Keratinocyte (primary cell): ENCODE measurements around the gene CSTF1.

Source experiments
- CTCF ChIP-seq, 3 experiments: IDR thresholded peaks in 1 of 3; conservative IDR thresholded peaks in 1 of 3; optimal IDR thresholded peaks in 1 of 3; 2 replicates in 2 of 3; 3 replicates in 1 of 3; pipeline versions ENCODE3 to v1.5.1; 2011; ENCODE audit warnings: low read length in 3 of 3, mild to moderate bottlenecking in 3 of 3, moderate library complexity in 2 of 3, control low read depth in 1 of 3, inconsistent platforms in 1 of 3; ENCODE audit not compliant: insufficient read depth in 2 of 3; ENCODE audit errors: extremely low read depth in 1 of 3
- EZH2 ChIP-seq: IDR thresholded peaks from one replicate; pipeline ENCODE4 v1.6.1; 2012; ENCODE audit warnings: inconsistent platforms, mild to moderate bottlenecking, low read length, moderate library complexity

DNA sequence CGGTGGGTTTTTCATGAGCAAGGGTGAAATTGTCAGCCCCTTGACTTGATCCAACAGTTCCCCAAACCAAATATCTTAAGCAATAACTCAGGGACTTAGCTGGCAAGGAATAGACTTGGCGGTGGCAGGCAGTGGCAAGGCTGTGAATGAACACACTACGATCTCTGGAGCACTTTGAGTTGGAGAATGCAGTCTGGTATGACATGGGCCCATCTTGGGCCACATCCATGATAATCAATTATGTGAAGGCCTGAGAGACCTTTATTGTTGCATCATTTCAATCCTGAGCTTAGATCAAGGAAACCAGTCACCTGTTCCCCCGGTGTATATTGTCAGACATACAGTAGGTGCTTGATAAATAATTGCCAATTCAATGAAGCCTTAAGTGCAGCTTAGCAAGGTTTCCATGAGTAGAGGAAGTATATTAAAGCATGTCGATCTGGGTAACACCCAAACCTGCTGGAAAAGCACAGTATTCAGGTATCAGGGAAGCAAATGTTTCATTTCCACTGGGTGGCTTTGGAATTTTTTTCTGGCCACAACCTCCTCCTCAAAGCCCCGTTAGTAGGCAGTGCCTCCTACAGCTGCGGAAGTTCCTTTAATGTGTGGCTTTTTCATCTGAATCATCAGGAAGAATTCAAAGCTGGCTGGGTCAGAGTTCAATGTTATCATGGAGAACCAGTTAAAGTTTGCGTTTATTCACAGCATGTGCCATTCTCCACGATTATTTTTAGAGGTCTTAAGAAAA lies 29.8 kb downstream of the CSTF1 start:
- no peak for TF ChIP-seq CTCF (optimal IDR thresholded peaks at IDR 0.05 in 1 of 3, IDR thresholded peaks at IDR 0.05 in 1 of 3, conservative IDR thresholded peaks at IDR 0.05 in 1 of 3; ENCODE audit: extremely low read depth in 1 of 3, insufficient read depth in 2 of 3, low read length in 3 of 3)
- TF ChIP-seq EZH2: no peak
